Activated CD4-positive, alpha-beta T cell treated with anti-CD3 and anti-CD28 coated beads, Interleukin-2, amount 50 U/mL, for 16 hours (primary cell): ENCODE data around the gene TIMM23.
"Not testable (repeated sequence)": the region's sequence is repeated elsewhere in the genome, so short reads cannot be mapped to it uniquely, and the experiment has no call there.

Source experiments
- DNase-seq: peaks from one replicate; pipeline ENCODE4 v3.0.0-alpha.2; 2020

TIMM23 gene

DNA sequence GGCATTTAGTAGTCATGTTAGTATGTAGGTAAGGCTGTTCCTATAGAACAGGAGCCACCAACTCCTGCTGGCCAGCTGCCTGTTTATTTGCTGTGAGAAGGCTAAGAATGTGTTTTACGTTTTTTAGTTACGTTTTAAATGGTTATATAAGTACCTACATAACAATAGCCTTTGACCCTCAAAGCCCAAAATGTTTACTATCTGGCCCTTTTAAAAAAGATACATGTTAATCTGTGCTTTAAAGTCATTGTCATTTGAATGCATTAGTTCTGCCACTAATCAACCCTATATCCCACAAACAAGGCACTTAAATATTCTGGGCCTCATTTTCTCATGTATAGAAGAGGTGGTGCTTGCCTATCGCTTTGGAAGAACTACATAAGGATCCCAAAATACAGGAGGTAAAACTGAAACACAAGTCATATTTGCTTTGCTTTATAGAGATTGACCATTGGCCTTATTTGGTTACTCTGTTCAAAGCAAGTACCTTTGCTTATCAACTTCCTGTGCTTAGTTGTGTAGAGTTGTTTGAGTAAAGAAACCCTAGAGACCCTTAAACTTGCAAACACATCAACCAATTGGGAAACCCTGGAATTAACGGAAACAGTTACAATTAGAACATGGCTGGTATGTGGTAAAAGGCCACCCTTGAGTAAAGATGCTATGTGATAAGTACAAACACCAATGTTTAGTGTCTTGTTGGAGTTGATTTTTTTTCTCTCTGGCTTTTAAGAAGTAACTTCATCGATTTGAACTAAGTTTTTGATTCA, 25.9 kb downstream of the TIMM23 start:
- no peak for DNase-seq

DNA sequence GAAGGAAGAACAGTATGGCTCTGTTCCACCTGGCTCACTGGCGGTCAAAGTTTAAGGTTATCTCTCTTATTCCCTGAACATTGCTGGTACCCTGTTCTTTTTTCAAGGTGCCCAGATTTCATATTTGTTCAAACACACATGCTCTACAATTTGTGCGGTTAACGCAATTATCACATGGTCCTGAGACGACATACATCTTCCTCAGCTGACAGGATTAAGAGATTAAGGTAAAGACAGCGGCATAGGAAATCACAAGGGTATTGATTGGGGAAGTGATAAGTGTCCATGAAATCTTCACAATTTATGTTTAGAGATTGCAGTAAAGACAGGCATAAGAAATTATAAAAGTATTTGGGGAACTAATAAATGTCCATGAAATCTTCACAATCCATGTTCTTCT, 27.7 kb downstream of the TIMM23 start:
- not testable (repeated sequence) for DNase-seq

DNA sequence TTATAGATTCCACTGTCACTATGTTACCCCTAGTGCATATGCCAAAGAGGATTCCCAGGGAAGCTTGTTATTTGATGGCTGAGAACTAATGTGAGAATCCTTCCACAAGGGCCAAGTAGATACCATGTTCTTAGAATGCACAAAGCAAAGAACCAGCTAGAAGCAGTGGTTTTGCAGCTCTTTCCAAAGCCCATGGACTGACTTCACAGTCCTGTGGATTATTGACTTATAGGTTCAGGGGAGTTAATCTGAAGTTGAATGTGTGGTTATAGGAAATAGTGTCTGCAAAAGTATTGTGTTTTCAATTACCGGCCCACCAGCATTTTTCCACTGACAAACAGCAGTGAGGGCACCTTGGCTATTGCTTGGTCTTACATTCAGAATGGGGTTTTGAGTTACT, 28.2 kb downstream of the TIMM23 start:
- DNase-seq, result no peak

DNA sequence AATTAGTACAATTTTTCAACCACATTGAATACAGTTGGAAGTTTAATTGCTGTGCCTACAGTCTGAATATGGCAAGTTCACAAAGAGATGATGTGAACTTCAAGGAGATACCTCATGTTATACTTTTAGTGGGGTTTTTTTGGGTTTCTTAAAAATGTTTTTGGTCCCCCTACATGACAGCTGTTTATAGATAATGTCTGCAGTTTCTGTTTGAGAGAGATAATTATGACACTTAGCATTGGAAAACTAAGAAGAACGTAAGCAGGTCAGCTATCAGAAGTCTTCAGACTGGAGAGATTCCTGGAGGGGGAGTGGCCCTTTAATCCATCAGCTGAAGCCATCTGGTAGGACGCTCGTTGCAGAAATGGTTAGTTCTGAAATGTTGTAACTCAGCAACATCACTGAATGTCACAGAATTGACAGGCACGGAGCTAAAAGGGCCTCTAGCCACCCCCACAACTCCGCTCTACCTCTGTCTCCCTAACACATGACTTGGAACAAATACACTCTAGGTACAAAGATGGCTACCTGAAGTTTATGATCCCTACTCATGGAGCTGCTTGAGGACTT, 29.0 kb downstream of the TIMM23 start:
- DNase-seq, result no peak

DNA sequence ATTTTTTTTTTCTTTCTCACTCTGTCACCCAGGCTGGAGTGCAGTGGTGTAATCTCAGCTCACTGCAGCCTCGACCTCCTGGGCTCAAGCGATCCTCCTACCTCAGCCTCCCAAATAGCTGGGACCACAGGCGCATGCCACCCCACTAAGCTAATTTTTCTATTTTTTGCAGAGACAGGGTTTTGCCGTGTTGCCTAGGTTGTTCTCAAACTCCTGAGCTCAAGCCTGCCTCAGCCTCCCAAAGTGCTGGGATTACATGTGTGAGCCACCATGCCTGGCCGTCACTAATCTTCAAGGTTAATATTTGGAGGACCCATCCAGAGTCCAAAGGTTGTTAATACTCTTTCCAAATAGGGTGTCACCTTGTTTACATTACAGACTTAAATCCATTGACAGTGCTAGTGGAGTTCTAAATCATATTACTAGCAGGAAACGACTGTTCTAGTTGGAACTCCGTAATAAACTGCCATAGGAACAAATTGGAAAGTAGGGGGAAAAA, 29.9 kb downstream of the TIMM23 start:
- DNase-seq, result not testable (repeated sequence)

DNA sequence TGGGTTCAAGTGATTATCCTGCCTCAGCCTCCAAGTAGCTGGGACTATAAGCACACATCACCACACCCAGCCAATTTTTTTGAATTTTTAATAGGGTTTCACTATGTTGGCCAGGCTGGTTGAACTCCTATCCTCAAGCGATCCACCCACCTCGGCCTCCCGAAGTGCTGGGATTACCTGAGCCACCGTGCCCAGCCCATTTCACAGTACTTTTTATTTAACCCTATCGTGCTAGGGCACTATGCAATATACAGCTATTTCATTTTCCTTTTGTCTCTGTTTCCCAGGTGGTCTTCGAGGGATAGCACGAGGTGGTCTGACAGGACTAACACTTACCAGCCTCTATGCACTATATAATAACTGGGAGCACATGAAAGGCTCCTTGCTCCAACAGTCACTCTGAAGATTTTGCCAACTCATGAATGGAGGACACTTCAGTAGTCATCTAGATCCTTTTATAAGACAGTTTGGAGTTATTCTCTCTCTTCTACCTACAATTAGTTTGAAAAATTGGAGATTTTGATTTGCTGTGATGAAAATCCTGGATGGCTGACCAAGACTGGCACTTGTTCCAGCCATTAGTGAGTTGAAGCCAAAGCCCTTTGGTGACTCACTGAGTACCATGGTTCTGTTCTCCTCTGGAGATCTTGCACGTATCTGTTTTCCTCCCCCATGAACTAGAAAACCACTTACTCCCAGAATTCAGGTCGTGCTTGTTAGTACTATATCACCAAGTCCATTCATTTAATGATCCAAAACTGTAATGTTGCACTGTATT, 30.8 kb downstream of the TIMM23 start:
- no peak for DNase-seq

DNA sequence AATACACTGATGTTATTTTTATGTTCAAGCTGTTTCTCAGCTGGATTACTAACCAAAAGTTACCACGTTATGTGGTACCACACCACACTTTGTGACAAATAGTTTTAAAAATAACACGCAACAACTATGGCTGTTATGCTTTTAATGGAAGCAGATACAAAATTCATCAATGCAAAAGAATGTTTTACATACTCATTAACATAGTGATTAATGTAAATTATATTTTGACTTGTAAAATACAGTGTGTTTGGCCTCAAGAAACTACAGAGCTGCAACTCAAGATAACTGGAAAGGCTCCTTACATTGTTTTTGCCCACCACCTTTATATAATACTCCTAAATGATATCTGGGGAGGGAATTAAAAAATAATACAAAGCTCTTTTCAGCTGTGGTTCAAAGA, 32.7 kb downstream of the TIMM23 start:
- DNase-seq, result no peak

DNA sequence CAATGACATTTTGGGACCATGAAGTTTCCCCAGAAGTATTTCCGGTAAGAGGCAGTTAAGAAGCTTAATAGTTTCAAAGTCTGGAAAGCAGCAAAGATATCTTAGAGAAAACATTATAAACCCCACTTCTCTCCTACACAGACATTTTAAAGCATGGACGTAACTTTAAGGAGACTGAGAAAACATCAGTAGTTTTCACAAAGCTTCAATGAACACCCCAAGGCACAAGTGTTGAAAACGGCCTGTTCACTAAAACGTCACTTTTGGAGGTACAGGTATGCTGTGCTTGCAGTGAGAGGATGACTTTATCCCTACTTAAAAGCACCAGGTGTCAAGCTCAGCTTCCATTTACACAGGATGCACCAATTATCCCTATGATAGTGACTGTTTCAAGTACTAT, 33.1 kb downstream of the TIMM23 start:
- no peak for DNase-seq

DNA sequence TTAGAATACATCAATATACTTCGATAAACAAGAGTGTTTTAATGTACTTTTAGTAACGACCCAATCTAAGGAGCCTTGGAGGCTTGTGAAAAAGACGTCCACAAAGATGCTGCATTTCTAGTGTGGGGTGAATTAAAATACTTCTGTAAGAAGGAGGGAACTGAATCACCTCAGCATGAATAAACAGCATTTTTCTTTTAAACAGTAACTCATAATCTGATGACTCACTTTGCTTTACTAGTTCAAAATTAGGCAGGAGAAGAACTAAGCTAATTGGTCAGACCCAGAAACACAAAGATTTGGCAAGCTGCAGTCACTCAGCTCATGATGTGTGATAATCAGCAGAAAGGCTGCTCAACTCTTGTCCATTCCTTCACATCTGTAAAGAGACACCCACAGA, 33.9 kb downstream of the TIMM23 start:
- DNase-seq, result no peak

DNA sequence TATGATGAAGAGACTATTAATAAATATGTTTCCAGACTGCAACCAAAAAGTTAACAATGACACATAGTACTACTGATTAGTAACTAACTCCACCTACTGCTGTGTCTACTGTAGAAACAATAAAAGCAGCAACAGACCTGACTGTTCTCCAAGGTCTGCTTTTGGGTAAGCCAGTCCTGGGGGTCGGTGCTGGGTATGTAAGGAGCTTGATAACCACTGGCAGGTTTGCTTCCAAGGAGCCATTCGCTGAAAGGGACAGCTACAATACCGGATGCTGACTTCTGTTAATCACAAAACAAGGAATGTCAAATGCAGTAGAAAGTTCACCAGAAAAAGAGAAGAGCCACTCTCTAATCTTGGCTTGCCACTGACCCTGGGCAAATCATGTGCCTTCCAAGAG, 40.5 kb downstream of the TIMM23 start:
- DNase-seq, result no peak

DNA sequence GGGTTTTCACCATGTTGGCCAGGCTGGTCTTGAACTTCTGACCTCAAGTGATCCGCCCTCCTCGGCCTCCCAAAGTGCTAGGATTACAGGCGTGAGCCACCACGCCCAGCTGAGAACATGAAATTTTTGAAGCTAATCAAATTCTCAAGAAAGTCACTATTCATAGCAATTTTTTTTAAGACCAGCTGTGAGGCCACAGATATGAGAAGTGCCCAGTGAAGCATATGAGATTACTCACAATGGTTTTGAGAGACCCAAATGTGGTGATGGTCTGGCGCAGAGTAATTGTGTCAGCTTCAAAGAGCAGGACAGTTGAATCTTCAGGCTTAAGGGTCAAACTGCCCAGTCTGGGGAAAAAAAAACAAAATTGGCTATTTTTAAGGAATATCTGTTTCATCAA, 41.9 kb downstream of the TIMM23 start:
- DNase-seq, result no peak

DNA sequence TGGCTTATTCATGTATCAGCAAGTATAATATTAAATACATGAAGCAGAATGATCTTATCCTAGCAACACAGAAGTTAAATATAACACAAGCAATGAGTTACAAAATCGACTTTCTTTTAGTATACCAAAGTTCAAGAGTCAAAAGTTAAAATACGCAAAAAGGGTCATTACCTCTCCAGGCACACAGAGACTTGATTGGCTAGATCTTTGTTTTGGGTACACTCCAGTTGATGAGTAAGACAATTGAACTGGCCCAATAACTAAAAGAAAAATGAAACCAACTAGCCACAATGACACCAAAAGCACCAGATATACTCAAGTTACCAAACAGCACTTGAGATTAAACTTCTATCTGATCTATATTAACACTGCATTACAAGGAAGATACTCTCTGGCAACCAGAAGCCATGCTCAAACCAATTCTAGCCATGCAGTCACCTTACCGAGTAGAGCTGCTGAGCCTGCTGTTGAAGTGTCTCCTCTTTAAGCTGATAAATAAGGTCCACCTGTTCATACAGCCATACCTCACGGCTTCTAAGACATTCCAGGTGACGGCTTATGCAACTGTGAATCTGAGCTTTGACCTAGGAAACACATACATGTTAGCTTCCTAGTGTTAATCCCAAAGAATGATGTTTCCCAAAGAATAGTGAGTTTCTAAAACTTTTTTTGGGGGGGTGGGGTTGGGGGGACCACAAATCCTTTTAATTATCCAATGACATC, 42.6 kb downstream of the TIMM23 start:
- no peak for DNase-seq

DNA sequence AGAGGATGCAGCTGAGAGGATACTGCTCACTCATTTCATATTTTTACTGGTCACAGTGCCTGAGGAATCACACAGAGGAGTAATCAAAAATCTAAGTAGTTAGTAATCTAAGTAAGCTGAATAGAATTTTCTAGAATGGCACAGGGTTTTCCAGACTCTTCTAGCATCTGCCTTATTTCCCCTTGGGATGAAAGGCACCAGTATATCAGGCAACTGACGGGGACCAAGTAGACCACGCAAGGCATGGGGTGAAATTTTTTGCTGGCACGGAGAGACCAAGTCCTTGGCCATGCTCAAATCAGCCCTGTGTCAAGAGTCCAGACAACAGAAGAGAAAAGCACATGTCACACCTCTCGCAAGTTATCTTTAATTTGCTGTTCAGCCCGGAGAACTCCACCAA, 43.9 kb downstream of the TIMM23 start:
- no peak for DNase-seq

DNA sequence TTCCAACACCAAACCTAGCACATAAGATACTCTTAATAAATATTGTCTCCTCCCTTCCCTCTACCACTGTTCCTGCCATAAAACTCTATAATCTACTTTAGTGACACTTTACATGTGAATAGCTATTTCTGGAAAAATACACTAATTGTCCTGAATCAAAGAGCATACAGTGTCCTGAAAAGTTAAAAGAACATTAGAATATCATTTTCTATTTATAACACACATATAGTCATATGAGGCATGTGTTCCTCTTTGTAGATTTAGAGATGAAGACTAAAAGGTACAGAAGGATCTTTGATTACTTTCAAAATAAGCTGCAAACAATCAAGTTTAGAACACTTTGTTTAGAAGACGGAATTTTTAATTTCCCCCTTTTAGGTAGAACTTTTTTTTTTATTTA, 44.5 kb downstream of the TIMM23 start:
- no peak for DNase-seq

DNA sequence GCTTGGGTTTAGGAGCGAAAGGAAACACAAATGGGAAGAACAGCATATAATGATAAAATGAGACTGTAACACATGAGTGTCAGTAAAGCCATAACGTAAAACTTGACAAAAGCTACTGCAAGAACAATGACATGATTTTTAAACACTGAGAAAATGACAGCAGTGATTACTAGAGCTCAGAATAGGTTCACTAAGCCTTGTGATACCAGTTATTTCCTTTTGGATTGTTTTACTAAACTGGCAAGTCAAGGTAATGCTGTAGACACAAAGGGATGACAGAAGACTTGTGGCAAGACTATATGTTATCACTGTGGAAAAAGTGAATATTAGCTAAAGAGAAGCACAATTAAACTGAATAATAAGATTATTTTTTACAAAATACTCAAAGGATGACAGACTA, 45.4 kb downstream of the TIMM23 start:
- DNase-seq, result no peak

DNA sequence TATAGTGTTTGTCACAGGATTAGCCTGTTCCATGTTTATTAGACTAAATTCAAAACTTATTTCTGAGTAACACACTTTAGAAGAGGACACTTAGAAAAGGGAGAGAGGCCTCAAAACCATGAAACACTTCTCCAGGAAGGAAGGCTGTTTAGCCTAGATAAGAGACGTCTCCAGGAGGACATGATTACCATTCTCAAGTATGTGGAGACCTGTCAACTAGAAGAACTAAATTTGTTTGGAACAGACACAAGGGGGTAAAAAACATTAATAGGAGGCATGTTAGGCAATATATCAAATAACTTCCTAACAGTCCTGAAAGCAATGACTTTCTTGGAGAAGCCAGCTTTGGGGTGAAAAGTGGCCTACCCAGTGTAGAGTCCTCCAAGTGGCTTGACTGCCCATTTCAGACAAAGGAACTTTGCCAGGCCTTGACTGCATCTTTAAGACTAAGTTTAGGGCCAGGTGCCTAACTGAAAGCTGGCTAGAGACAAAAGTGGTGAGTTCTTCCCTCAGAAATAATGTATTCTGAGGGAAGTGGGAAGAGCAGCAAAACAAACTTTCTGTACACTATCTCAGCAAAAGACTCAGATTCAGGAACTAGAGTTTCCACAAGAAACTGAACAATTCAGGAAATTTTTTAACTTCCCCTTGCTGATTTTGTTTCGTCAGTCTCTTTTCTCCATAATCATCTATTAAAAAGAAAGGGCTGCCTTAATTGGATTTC, 46.3 kb downstream of the TIMM23 start:
- no peak for DNase-seq

DNA sequence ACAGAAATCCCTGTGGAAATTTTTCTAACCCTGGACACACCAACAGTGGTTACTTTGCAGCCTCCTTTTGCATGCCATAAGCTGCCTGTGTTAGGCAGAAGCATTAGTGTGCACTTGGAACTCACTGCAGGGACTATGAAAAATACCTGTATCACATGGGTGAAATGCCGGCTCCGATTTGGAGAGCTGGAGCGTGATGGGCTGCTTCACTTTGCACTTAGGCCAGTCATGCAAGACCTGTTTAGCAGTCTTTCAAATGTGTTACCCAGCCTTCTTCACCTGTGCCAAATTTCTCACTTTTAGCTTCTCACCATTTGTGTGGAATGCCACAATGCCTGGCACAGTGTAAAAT, 46.9 kb downstream of the TIMM23 start:
- no peak for DNase-seq

DNA sequence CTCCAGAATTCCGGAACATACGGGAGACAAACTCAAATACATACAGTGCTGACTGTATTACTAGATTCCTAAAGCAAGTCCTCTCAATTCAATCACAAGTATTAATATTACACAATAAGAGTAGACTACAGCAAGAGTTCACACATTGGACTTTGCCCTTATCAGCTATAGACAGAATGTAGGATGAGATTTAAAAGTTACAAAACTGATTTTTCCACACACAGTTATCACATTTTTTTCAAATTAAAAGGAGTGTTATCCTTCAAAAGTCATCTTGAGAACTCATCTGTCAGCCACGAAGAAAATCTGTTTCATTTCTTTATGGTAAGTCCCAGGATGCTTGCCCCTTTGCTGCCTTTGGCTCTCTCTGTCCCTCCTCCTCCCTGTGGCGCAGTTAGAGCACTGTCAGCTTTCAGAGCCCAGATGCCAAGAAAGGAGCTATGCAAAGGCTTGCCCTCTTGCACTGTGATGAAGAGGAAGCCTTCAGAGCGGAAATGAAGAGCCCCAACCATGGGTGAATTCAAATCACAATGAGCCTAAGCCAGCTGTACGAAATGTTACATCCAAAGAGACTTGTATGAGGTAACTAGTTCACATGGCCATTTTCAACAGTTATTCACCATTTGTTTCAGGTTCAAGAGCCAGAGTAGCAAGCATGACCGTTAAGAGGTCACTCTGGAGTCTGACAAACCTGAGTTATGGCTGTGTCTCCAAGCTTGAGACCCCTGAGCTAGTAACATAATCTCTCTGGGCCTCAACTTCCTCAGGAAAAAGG, 47.5 kb downstream of the TIMM23 start:
- no peak for DNase-seq

DNA sequence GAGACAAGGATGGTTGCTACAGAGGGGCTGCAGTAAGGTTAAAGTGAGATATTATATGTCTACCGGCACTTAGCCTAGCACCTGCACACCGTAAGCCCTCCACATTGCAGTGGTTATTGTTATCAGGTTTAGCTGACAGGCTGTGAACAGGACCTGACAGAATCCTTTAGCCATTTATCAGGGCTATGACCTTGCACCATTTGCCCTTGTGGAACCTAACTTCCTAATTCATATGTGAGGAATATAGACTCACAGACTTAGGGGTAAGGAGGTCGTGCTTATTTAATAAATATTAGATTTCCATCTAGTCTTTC, 48.0 kb downstream of the TIMM23 start:
- DNase-seq, result no peak

DNA sequence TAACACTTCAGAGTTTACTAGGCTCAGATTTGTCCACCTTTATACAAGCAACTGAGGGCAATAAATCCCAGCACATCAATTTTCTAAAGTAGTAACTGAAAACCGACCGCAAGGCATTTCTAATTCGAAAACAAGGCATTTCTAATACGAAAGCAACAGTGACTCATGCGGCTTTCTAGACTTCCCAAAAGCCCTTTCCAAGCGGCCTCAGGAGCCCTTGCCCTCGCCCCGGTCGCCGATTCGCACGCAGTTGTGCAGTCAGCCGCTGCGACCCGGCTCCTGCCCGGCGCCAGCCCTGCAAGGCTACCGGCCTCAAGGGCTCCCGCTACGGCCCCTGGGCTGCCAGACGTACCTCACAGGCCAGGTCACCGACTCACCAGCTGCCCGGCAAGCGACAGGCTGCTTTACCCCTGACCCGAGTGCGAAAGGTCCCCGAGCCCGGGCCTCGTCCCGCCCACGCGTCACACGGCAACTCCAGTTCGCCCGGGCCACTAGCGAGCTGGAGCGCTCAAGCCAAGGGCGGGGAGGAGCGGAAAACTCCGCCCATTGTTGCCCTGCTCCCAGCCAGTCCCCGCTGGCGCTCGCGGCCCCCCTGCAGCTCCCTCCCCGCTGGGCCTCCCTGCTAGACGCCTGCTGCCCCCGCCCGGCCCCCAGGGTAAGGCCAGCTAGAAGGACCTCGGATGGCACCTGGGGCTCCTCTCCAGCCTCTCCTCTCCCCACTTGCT, 50.9 kb downstream of the TIMM23 start:
- peak; percentile 84 for DNase-seq

DNA sequence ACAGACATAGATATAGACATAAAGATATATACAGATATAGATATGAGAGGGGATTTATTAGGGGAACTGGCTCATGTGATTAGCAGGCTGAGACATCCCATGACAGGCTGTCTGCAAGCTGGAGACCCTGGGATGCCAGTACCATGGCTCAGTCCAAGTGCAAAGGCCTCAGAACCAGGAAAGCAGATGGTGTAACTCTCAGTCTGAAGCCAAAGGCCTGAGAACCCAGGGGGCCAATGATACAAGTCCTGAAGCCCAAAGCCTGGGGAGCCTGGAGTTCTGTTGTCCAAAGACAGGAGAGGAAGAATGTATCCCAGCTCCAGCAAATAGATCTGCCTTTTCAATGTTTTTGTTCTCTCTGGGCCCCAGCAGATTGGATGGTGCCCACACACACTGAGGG, 52.7 kb downstream of the TIMM23 start:
- DNase-seq, result no peak
